ENCODE measurements around the gene PLD2. TPM values are rescaled to one million over a fixed set of nuclear protein-coding genes. Genes with fewer than 3 reads are reported as not detected.

PLD2 gene
- total and polyA plus RNA-seq, 9 of the 15 experiments (the other 6 are each of a cell fraction or from before 2014, with no cell fraction given) = 0.20 to 7.5 (median 3.3) TPM

- TF ChIP-seq CTCFL (IDR thresholded peaks at IDR 0.05; ENCODE audit: borderline replicate concordance, insufficient read depth, low read depth, low read length, poor library complexity, severe bottlenecking) (peak; percentile 40), ELK3 (CRISPR knock-in tag; IDR thresholded peaks at IDR 0.05) (no peak), MLX (CRISPR knock-in tag; conservative IDR thresholded peaks at IDR 0.05) (no peak), STAT6 (CRISPR knock-in tag; IDR thresholded peaks at IDR 0.05) (no peak), TAF9B (IDR thresholded peaks at IDR 0.05; ENCODE audit: partially characterized antibody) (no peak), XRCC4 (IDR thresholded peaks at IDR 0.05; ENCODE audit: extremely low read depth, insufficient read depth, insufficient read length) (no peak), ZC3H4 (CRISPR knock-in tag; IDR thresholded peaks at IDR 0.05; ENCODE audit: borderline replicate concordance) (no peak), ZNF12 (CRISPR knock-in tag; IDR thresholded peaks at IDR 0.05) (no peak), JUND (IDR thresholded peaks at IDR 0.05; ENCODE audit: borderline replicate concordance, low read depth, low read length) (no peak), JUND (tag; IDR thresholded peaks at IDR 0.05; ENCODE audit: borderline replicate concordance, low read depth, low read length) (no peak), ZNF311 (CRISPR knock-in tag; IDR thresholded peaks at IDR 0.05) (no peak), ZNF263 (CRISPR knock-in tag; IDR thresholded peaks at IDR 0.05; ENCODE audit: borderline replicate concordance) (peak; percentile 35; the same call in 1 of the 2 replicates), IRF9 (tag; IDR thresholded peaks at IDR 0.05) (no peak), BRD9 (IDR thresholded peaks at IDR 0.05; ENCODE audit: low read depth, partially characterized antibody) (no peak), ZNF77 (CRISPR knock-in tag; IDR thresholded peaks at IDR 0.05) (no peak), RBM17 (IDR thresholded peaks at IDR 0.05; ENCODE audit: borderline replicate concordance, low read depth, low read length) (no peak), TFAM (CRISPR knock-in tag; conservative IDR thresholded peaks at IDR 0.05) (no peak), KAT2B (IDR thresholded peaks at IDR 0.05; ENCODE audit: low read depth, low read length) (no peak), HNRNPUL1 (IDR thresholded peaks at IDR 0.05; ENCODE audit: low read length) (no peak), YY1 (IDR thresholded peaks at IDR 0.05; ENCODE audit: borderline replicate concordance in 1 of 3, control insufficient read depth in 1 of 3, extremely low read depth in 1 of 3, insufficient read depth in 3 of 3, insufficient read length in 1 of 3, insufficient replicate concordance in 2 of 3, low read depth in 1 of 3, low read length in 2 of 3) (no peak), ZNF507 (tag; conservative IDR thresholded peaks at IDR 0.05) (no peak)
These were observed 24.3 kb upstream of the PLD2 start (continued) for GRCh38 chr17:4782652-4783051.
